H9 (cell line): Measurements from ENCODE around the gene PTCD2. TPM values are rescaled to one million over a fixed set of nuclear protein-coding genes. Genes with fewer than 3 reads are reported as not detected.

Experiments used
- DNase-seq: peaks from one replicate; pipeline ENCODE4 v3.0.0-alpha.2; 2017
- H2AFZ ChIP-seq: one replicate; pipeline ENCODE4 v1.6.1; 2013; ENCODE audit warnings: mild to moderate bottlenecking, low read length, control low read depth, moderate library complexity
- H2AK5ac ChIP-seq: 2 replicates; pipeline ENCODE4 v1.6.1; 2013; ENCODE audit warnings: low read length, control low read depth, mixed read lengths; ENCODE audit not compliant: insufficient read length
- H2BK120ac ChIP-seq: one replicate; pipeline ENCODE4 v1.6.1; 2013; ENCODE audit warnings: low read depth, mild to moderate bottlenecking, low read length, control low read depth, inconsistent platforms; ENCODE audit not compliant: poor library complexity, severe bottlenecking
- H2BK12ac ChIP-seq: 2 replicates; pipeline ENCODE4 v1.6.1; 2013; ENCODE audit warnings: low read length, control low read depth, mixed read lengths, low read depth; ENCODE audit not compliant: insufficient read length
- H2BK15ac ChIP-seq: 2 replicates; pipeline ENCODE4 v1.6.1; 2013; ENCODE audit warnings: low read depth, low read length, control low read depth
- H2BK20ac ChIP-seq: one replicate; pipeline ENCODE4 v1.6.1; 2013; ENCODE audit warnings: low read depth, mild to moderate bottlenecking, low read length, control low read depth, inconsistent platforms; ENCODE audit not compliant: poor library complexity, severe bottlenecking
- H2BK5ac ChIP-seq: 2 replicates; pipeline ENCODE4 v1.6.1; 2013; ENCODE audit warnings: low read length, control low read depth, mixed read lengths; ENCODE audit not compliant: insufficient read length
- H3K14ac ChIP-seq: 2 replicates; pipeline ENCODE4 v1.6.1; 2013; ENCODE audit warnings: low read length, control low read depth; ENCODE audit not compliant: insufficient read depth
- H3K18ac ChIP-seq: 2 replicates; pipeline ENCODE4 v1.6.1; 2013; ENCODE audit warnings: low read depth, mild to moderate bottlenecking, mixed read lengths, low read length, control low read depth; ENCODE audit not compliant: insufficient read length
- H3K23ac ChIP-seq: 2 replicates; pipeline ENCODE4 v1.6.1; 2013; ENCODE audit warnings: low read length, control low read depth, mixed read lengths, low read depth; ENCODE audit not compliant: insufficient read length
- H3K23me2 ChIP-seq: 2 replicates; pipeline ENCODE4 v1.6.1; 2013; ENCODE audit warnings: low read depth, mild to moderate bottlenecking, mixed read lengths, low read length, control low read depth; ENCODE audit not compliant: insufficient read length, poor library complexity, severe bottlenecking
- H3K27ac ChIP-seq: 2 replicates; pipeline ENCODE4 v1.5.1; 2013; ENCODE audit warnings: low read length, control low read depth, mixed read lengths, low read depth; ENCODE audit not compliant: insufficient read length
- H3K27me3 ChIP-seq: 2 replicates; pipeline ENCODE4 v1.6.1; 2013; ENCODE audit warnings: low read length, control low read depth, inconsistent platforms; ENCODE audit not compliant: insufficient read depth
- H3K4ac ChIP-seq: 2 replicates; pipeline ENCODE4 v1.6.1; 2013; ENCODE audit warnings: low read depth, mild to moderate bottlenecking, control low read depth, inconsistent platforms, low read length, moderate library complexity
- H3K4me1 ChIP-seq: 2 replicates; pipeline ENCODE4 v1.6.1; 2013; ENCODE audit warnings: low read length, control low read depth, inconsistent platforms; ENCODE audit not compliant: insufficient read depth
- H3K4me2 ChIP-seq: 2 replicates; pipeline ENCODE4 v1.6.1; 2013; ENCODE audit warnings: low read length, control low read depth, mixed read lengths; ENCODE audit not compliant: insufficient read length, insufficient read depth
- H3K56ac ChIP-seq: 2 replicates; pipeline ENCODE4 v1.6.1; 2013; ENCODE audit warnings: low read depth, mild to moderate bottlenecking, mixed read lengths, low read length, control low read depth; ENCODE audit not compliant: insufficient read length
- H3K79me1 ChIP-seq: 2 replicates; pipeline ENCODE4 v1.6.1; 2013; ENCODE audit warnings: low read depth, mild to moderate bottlenecking, moderate library complexity, low read length, control low read depth, inconsistent platforms; ENCODE audit not compliant: insufficient read depth, poor library complexity, severe bottlenecking
- H3K79me2 ChIP-seq: 2 replicates; pipeline ENCODE4 v1.6.1; 2013; ENCODE audit warnings: low read length, control low read depth, inconsistent platforms; ENCODE audit not compliant: insufficient read depth
- H3K9ac ChIP-seq: 2 replicates; pipeline ENCODE4 v1.6.1; 2013; ENCODE audit warnings: low read length, control low read depth, mixed read lengths; ENCODE audit not compliant: insufficient read length; ENCODE audit errors: extremely low read depth
- H3K9me3 ChIP-seq: one replicate; pipeline ENCODE4 v1.6.1; 2013; ENCODE audit warnings: low read depth, low read length, inconsistent platforms; ENCODE audit not compliant: control insufficient read depth
- H3T11ph ChIP-seq: one replicate; pipeline ENCODE4 v1.6.1; 2013; ENCODE audit warnings: mild to moderate bottlenecking, low read length, control low read depth, inconsistent platforms
- H4K20me1 ChIP-seq: one replicate; pipeline ENCODE4 v1.6.1; 2013; ENCODE audit not compliant: control insufficient read depth, insufficient read length, insufficient read depth
- H4K5ac ChIP-seq: 2 replicates; pipeline ENCODE4 v1.6.1; 2013; ENCODE audit warnings: low read depth, mild to moderate bottlenecking, mixed read lengths, low read length, control low read depth; ENCODE audit not compliant: insufficient read length
- H4K8ac ChIP-seq: replicated peaks from 2 replicates; pipeline ENCODE4 v1.6.1; 2013; ENCODE audit warnings: low read length, control low read depth, mixed read lengths, low read depth; ENCODE audit not compliant: insufficient read length
- H4K91ac ChIP-seq: 2 replicates; pipeline ENCODE4 v1.6.1; 2013; ENCODE audit warnings: low read depth, mild to moderate bottlenecking, moderate library complexity, mixed read lengths, low read length, control low read depth; ENCODE audit not compliant: insufficient read length
- H3K27ac Mint-ChIP-seq, 3 experiments: 2 replicates in 2 of 3; 3 replicates in 1 of 3; pipeline ENCODE4 v1.8.0; 2020 to 2021; ENCODE audit warnings: mixed read lengths in 3 of 3, mild to moderate bottlenecking in 1 of 3, moderate library complexity in 1 of 3
- H3K27me3 Mint-ChIP-seq: 2 replicates; pipeline ENCODE4 v1.8.0; 2021; ENCODE audit warnings: low read depth, mild to moderate bottlenecking, moderate library complexity, mixed read lengths
- H3K36me3 Mint-ChIP-seq, 3 experiments: 2 replicates in 2 of 3; 3 replicates in 1 of 3; pipeline ENCODE4 v1.8.0; 2020 to 2021; ENCODE audit warnings: low read depth in 3 of 3, mixed read lengths in 3 of 3; ENCODE audit not compliant: insufficient read depth in 1 of 3
- H3K4me1 Mint-ChIP-seq, 2 experiments: 2 replicates each; pipeline ENCODE4 v1.8.0; 2020; ENCODE audit warnings: mixed read lengths in 2 of 2
- H3K4me3 Mint-ChIP-seq, 2 experiments: 2 replicates in 1 of 2; 3 replicates in 1 of 2; pipeline ENCODE4 v1.8.0; 2020 to 2021; ENCODE audit warnings: mild to moderate bottlenecking in 2 of 2, mixed read lengths in 2 of 2, moderate library complexity in 1 of 2
- H3K9me3 Mint-ChIP-seq, 2 experiments: 2 replicates in 1 of 2; 3 replicates in 1 of 2; pipeline ENCODE4 v1.8.0; 2020; ENCODE audit warnings: mild to moderate bottlenecking in 2 of 2, mixed read lengths in 2 of 2, moderate library complexity in 1 of 2
- WGBS: extraction: QIAGEN DNeasy Blood & Tissue Kit; methylation state at CpG from one replicate; pipeline ENCODE4 v1.1.7; 2013; ENCODE audit warnings: missing lambda C conversion rate, low lambda C conversion rate, mixed read lengths; ENCODE audit not compliant: insufficient read length; ENCODE audit errors: extremely low coverage; 5-methylcytosine and 5-hydroxymethylcytosine counted together
- total RNA-seq: library from RNA; stranded (reverse); gene quantifications from 2 replicates; pipeline ENCODE4 v1.2.1, GENCODE V29; 2021
- TF ChIP-seq, protein P1 (sequence below): fragments of 200-600 bp; sonication (generic); conservative IDR thresholded peaks from 3 replicates; pipeline ENCODE4 v1.8.0; 2021; ENCODE audit warnings: antibody characterized with exemption, mild to moderate bottlenecking

Gene PTCD2
- total RNA-seq, 1 experiment from 2014 or later, result 12.7 TPM

GRCh38 chr5:72383726-72384125 is 63.6 kb downstream of the PTCD2 start:
- Histone ChIP-seq H3K4me1 (no peaks in the 10 kb centered on the region), H2BK20ac (no peak overlapping the region), H2AK5ac (no peak overlapping the region), H3K79me2 (no peaks in the 10 kb centered on the region), H4K91ac (no peak overlapping the region), H3K4me2 (no peak overlapping the region), H3K56ac (no peak overlapping the region), H2BK5ac (no peak overlapping the region), H4K5ac (no peak overlapping the region), H3K4ac (no peak overlapping the region), H2BK12ac (no peak overlapping the region), H3K14ac (no peak overlapping the region), H2AFZ (no peak overlapping the region), H3K9me3 (no peaks in the 10 kb centered on the region), H4K8ac (no peak overlapping the region), H3K79me1 (no peaks in the 10 kb centered on the region), H3K23me2 (no peaks in the 10 kb centered on the region), H4K20me1 (no peaks in the 10 kb centered on the region), H3T11ph (no peak overlapping the region), H3K9ac (no peak overlapping the region), H3K27me3 (no peaks in the 10 kb centered on the region; the same call in 1 of the 2 replicates), H3K18ac (no peak overlapping the region), H3K27ac (no peak overlapping the region), H2BK15ac (no peak overlapping the region), H3K23ac (no peak overlapping the region), H2BK120ac (no peak overlapping the region)
- no CpG with 5 or more reads among the region's 2 CpGs for WGBS
- TF ChIP-seq, protein P1, sequence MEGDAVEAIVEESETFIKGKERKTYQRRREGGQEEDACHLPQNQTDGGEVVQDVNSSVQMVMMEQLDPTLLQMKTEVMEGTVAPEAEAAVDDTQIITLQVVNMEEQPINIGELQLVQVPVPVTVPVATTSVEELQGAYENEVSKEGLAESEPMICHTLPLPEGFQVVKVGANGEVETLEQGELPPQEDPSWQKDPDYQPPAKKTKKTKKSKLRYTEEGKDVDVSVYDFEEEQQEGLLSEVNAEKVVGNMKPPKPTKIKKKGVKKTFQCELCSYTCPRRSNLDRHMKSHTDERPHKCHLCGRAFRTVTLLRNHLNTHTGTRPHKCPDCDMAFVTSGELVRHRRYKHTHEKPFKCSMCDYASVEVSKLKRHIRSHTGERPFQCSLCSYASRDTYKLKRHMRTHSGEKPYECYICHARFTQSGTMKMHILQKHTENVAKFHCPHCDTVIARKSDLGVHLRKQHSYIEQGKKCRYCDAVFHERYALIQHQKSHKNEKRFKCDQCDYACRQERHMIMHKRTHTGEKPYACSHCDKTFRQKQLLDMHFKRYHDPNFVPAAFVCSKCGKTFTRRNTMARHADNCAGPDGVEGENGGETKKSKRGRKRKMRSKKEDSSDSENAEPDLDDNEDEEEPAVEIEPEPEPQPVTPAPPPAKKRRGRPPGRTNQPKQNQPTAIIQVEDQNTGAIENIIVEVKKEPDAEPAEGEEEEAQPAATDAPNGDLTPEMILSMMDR, result no peak
- H3K36me3 Mint-ChIP-seq, result no peaks in the 10 kb centered on the region
- H3K27ac Mint-ChIP-seq, result no peak overlapping the region
- peaks cover 9% of the 10 kb centered on the region for H3K27me3 Mint-ChIP-seq
- H3K4me3 Mint-ChIP-seq, result no peak overlapping the region
- no peak for DNase-seq
- H3K9me3 Mint-ChIP-seq, result no peaks in the 10 kb centered on the region
- H3K4me1 Mint-ChIP-seq, result peaks cover 2 to 6% of the 10 kb centered on the region in 2 experiments; a peak in 2 of 4 replicates
